Parathyroid adenoma (tissue), 2 donors: ENCODE measurements around the gene AKT2.

ENCODE experiments used
- H2AFZ ChIP-seq: fragments of 300-600 bp; sonication (generic); one replicate; pipeline ENCODE4 v1.7.0; 2017; ENCODE audit warnings: antibody characterized with exemption, mild to moderate bottlenecking
- H3K27ac ChIP-seq: fragments of 300-600 bp; sonication (generic); one replicate; pipeline ENCODE4 v1.7.0; 2017
- H3K27me3 ChIP-seq: fragments of 300-600 bp; sonication (generic); one replicate; pipeline ENCODE4 v1.7.0; 2017; ENCODE audit warnings: low read length; ENCODE audit not compliant: control insufficient read depth, insufficient read depth
- H3K36me3 ChIP-seq: fragments of 300-600 bp; sonication (generic); one replicate; pipeline ENCODE4 v1.7.0; 2017; ENCODE audit warnings: low read length; ENCODE audit not compliant: control insufficient read depth, insufficient read depth
- H3K4me1 ChIP-seq: fragments of 300-600 bp; sonication (generic); one replicate; pipeline ENCODE4 v1.7.0; 2017; ENCODE audit warnings: control low read depth
- H3K4me2 ChIP-seq: fragments of 300-600 bp; sonication (generic); one replicate; pipeline ENCODE4 v1.7.0; 2017; ENCODE audit warnings: low read length
- H3K4me3 ChIP-seq: fragments of 300-600 bp; sonication (generic); one replicate; pipeline ENCODE4 v1.7.0; 2017; ENCODE audit warnings: low read depth, low read length
- H3K79me2 ChIP-seq: fragments of 300-600 bp; sonication (generic); one replicate; pipeline ENCODE4 v1.7.0; 2017; ENCODE audit warnings: control low read depth
- H3K9ac ChIP-seq: fragments of 300-600 bp; sonication (generic); one replicate; pipeline ENCODE4 v1.7.0; 2017; ENCODE audit warnings: mild to moderate bottlenecking
- H3K9me3 ChIP-seq: fragments of 300-600 bp; sonication (generic); one replicate; pipeline ENCODE4 v1.7.0; 2017; ENCODE audit warnings: low read length; ENCODE audit not compliant: control insufficient read depth
- TF ChIP-seq, protein P1 (sequence below): fragments of 300-600 bp; sonication (generic); IDR thresholded peaks from one replicate; pipeline ENCODE4 v1.7.0; 2017; ENCODE audit warnings: antibody characterized with exemption, mild to moderate bottlenecking
- donor health status: primary hyperparathyroidism.

The AKT2 gene

DNA sequence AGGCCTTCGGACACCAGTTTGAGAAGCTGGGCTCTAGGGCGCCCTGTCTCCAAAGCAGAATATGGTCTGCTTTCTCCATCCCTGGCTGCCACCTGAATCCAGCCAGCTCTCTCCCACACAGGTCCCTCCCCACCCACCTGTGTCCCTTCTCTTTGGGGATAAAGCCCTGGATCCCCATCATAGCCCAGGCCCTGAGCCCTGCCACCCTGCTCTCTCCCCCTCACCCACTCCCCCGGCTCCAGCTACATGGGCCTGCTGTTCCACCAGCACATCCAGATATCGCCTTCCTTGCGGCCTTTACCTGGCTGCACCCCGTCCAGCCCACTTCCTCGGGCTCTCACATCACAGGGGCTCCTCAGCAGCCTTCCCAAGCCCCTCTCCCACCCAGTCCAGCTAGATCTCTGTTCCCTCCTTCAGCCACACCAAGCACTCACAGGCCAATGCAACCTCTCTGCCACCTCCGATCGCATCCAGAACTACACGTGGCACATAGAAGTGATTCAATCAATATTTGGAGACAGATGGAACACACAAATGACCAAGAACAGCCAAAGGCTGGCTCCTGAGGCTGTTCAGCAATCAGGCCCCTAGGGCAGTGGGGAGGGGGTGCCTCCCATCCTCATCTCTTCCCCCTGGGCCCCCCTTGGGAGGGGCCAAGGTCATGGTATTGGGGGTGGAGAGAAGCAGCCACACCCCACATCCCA lies 7.6 kb downstream of the AKT2 start:
- TF ChIP-seq, protein P1, sequence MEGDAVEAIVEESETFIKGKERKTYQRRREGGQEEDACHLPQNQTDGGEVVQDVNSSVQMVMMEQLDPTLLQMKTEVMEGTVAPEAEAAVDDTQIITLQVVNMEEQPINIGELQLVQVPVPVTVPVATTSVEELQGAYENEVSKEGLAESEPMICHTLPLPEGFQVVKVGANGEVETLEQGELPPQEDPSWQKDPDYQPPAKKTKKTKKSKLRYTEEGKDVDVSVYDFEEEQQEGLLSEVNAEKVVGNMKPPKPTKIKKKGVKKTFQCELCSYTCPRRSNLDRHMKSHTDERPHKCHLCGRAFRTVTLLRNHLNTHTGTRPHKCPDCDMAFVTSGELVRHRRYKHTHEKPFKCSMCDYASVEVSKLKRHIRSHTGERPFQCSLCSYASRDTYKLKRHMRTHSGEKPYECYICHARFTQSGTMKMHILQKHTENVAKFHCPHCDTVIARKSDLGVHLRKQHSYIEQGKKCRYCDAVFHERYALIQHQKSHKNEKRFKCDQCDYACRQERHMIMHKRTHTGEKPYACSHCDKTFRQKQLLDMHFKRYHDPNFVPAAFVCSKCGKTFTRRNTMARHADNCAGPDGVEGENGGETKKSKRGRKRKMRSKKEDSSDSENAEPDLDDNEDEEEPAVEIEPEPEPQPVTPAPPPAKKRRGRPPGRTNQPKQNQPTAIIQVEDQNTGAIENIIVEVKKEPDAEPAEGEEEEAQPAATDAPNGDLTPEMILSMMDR: no peak

DNA sequence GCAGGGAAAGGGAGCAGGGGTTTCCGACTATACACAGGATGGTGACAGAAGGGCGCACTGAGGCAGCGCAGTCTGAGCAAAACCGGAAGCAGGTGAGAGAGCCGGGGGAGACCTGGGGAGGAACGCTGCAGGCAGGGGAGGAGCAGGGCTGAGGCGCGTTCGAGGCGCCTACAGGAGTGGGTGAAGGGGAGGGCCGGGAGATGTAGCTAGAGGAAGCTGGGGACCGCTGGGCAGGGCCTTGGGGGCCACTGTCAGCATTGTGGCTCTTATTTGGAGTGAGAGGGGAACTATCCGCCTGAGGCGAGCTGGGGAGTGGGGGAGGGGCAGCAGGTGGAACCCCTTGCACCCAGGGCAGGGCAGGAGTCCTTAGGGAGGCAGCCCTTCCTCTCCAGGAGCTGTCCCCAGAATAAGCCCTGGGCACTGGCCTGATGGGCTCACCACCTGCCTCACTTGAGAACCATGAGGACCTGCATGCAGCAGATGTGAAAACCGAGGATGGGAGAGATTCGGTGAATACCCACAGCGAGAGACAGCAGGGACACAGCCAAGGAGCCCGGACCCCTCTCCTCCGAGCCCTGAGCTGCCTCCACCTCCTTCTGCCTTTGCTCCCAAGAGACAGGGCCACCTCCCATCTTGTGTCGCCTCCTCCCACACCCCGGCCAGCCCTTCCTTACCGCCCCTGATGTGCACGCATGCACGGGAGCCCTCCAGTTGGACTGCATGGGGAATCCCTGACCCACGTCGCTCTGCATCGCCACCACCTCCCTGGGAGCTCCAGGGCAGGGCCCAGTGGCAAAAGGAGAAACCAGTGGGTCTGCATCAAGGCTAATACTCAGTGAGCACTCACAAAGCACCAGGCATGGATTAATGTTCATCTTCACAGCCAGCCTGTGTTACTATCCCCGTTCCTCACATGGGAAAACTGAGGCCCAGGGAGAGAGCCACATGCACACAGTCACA lies 10.3 kb downstream of the AKT2 start:
- Histone ChIP-seq H3K9me3 (no peaks in the 10 kb centered on the region), H3K79me2 (peaks cover 71% of the 10 kb centered on the region), H3K9ac (no peak overlapping the region), H3K4me1 (peaks cover 23% of the 10 kb centered on the region), H2AFZ (no peak overlapping the region), H3K36me3 (no peaks in the 10 kb centered on the region), H3K4me2 (no peak overlapping the region), H3K27me3 (no peaks in the 10 kb centered on the region), H3K4me3 (no peak overlapping the region), H3K27ac (no peak overlapping the region)
- TF ChIP-seq, protein P1: no peak

More for the DNA sequence above, 7.6 kb downstream of the AKT2 start:
- Histone ChIP-seq H3K9me3 (no peaks in the 10 kb centered on the region), H3K27me3 (no peaks in the 10 kb centered on the region), H2AFZ (no peak overlapping the region), H3K79me2 (peaks cover 78% of the 10 kb centered on the region), H3K4me1 (peaks cover 42% of the 10 kb centered on the region), H3K4me2 (no peak overlapping the region), H3K9ac (no peak overlapping the region), H3K36me3 (no peaks in the 10 kb centered on the region), H3K4me3 (no peak overlapping the region), H3K27ac (no peak overlapping the region)

DNA sequence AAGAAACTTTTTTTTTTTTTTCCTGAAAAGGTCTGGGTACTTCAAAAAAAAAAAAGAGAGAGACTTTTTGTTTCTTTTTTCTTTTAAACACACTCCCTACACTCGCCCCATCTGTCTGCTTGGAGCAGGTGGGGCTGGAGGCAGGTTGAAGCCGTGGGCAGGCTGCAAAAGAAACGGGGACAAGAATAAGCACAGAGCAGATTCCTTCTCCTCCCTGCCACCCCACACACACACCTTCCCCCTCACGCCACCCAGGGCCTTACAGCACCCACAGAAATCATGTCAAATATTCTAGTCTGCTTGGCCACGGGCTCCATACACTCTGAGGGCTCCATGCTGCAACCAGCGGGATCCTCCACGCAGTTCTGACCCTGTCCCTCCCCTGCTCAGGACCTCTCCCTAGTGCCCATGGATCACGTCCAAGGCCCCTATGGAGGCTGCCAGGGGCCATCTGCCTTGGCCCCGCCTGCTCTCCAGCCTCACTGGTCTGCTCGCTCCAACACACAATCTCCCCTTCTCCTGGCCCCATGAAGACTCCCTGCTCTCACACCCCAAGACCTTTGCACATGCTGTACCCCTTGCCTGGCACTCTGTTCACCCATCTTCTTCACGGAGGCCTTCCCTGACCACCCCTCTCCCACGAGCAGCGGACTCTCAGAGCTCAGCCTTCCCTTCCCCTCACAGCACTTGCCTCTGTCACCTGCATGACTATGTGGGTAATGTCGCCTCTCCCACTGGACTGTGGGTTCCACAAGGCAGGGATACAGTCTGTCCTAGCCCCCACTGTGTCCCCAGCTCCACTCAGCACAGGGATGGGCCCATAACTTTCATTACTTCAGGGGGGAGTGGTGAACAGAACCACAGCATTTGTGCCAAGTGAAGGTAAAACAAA lies 11.4 kb downstream of the AKT2 start:
- TF ChIP-seq, protein P1: no peak
- no peaks in the 10 kb centered on the region for H3K9me3 ChIP-seq
- H3K9ac ChIP-seq: no peak overlapping the region
- H3K4me2 ChIP-seq: no peak overlapping the region
- H3K4me1 ChIP-seq: peaks cover 13% of the 10 kb centered on the region
- H3K79me2 ChIP-seq: peaks cover 64% of the 10 kb centered on the region
- no peaks in the 10 kb centered on the region for H3K27me3 ChIP-seq
- no peaks in the 10 kb centered on the region for H3K36me3 ChIP-seq
- H2AFZ ChIP-seq: no peak overlapping the region
- H3K4me3 ChIP-seq: no peak overlapping the region
- H3K27ac ChIP-seq: no peak overlapping the region

DNA sequence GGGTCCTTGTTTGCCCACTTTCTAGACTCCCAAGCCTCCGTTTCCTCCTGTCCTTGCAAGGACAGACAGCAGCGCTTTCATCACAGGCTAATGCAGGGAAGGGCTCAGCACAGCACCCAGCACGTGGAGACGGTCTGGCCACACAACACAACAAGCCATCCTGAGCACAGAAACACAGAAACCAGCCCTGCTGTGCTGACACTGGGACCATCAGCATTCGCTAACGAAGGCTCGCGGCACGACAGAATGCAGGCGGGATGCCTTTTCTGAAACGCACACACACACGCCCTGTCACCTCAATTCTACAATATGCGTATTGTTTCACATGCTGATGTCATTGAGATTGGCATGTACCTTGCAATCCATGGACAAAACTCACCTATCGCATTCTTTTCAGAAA lies 12.9 kb downstream of the AKT2 start:
- Histone ChIP-seq H3K9me3 (no peaks in the 10 kb centered on the region), H3K27me3 (no peaks in the 10 kb centered on the region), H3K36me3 (no peaks in the 10 kb centered on the region), H3K79me2 (peaks cover 65% of the 10 kb centered on the region), H3K4me3 (no peak overlapping the region), H3K4me1 (peaks cover 21% of the 10 kb centered on the region), H3K27ac (no peak overlapping the region), H3K4me2 (no peak overlapping the region), H3K9ac (no peak overlapping the region), H2AFZ (no peak overlapping the region)
- TF ChIP-seq, protein P1: no peak
